ENCODE measurements around the gene ATP9A. TPM values are rescaled to one million over a fixed set of nuclear protein-coding genes. Genes with fewer than 3 reads are reported as not detected.

Gene ATP9A
- total RNA-seq, 1 experiment from 2014 or later = 18.6 TPM

- intact Hi-C loops (cut with micrococcal nuclease; ENCODE audit: unreplicated experiment) = no loop called here
- H3K4me2 ChIP-seq = no peak overlapping the region
- H3K4me1 ChIP-seq (replicated peaks; ENCODE audit: insufficient read depth) = no peaks in the 10 kb centered on the region
- no peaks in the 10 kb centered on the region for H3F3A ChIP-seq (ENCODE audit: insufficient read depth, low read depth)
- no TSS peak for BruUV-seq (replicated peaks)
- H3K79me2 ChIP-seq (ENCODE audit: low read depth) = no peaks in the 10 kb centered on the region
- peaks cover 5% of the 10 kb centered on the region; the same call in 1 of the 2 replicates for H3K9me3 ChIP-seq (ENCODE audit: insufficient read depth, low read depth)
- no peak overlapping the region for H3K27ac ChIP-seq
- TF ChIP-seq EZH2 (IDR thresholded peaks at IDR 0.05; ENCODE audit: low read depth) = no peak
- TF ChIP-seq, protein P1, sequence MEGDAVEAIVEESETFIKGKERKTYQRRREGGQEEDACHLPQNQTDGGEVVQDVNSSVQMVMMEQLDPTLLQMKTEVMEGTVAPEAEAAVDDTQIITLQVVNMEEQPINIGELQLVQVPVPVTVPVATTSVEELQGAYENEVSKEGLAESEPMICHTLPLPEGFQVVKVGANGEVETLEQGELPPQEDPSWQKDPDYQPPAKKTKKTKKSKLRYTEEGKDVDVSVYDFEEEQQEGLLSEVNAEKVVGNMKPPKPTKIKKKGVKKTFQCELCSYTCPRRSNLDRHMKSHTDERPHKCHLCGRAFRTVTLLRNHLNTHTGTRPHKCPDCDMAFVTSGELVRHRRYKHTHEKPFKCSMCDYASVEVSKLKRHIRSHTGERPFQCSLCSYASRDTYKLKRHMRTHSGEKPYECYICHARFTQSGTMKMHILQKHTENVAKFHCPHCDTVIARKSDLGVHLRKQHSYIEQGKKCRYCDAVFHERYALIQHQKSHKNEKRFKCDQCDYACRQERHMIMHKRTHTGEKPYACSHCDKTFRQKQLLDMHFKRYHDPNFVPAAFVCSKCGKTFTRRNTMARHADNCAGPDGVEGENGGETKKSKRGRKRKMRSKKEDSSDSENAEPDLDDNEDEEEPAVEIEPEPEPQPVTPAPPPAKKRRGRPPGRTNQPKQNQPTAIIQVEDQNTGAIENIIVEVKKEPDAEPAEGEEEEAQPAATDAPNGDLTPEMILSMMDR (conservative IDR thresholded peaks at IDR 0.05) = no peak
- POLR2A ChIA-PET (ENCODE audit: unreplicated experiment) = no interaction called here
- DNase-seq = no peak
- no peaks in the 10 kb centered on the region for H3K27me3 ChIP-seq (ENCODE audit: insufficient read depth, low read depth)
- no peak overlapping the region for H2AFZ ChIP-seq
- H3K36me3 ChIP-seq (ENCODE audit: low read depth) = no peaks in the 10 kb centered on the region
- H3K4me3 ChIP-seq = no peak overlapping the region
- no peaks in the 10 kb centered on the region for H4K20me1 ChIP-seq (ENCODE audit: insufficient read depth)
- CTCF ChIA-PET = no interaction called here
- no peaks in the 10 kb centered on the region for H3K9me2 ChIP-seq (ENCODE audit: insufficient read depth)
These were observed 189.1 kb downstream of the ATP9A start for GRCh38 chr20:51579137-51579536.

- BruUV-seq (replicated peaks) = no TSS peak
- intact Hi-C loops (cut with micrococcal nuclease; ENCODE audit: unreplicated experiment) = no loop called here
- no peak for DNase-seq
These were observed 190.1 kb downstream of the ATP9A start for GRCh38 chr20:51578145-51578459.

GRCh38 chr20:51577432-51578144, 190.6 kb downstream of the ATP9A start:
- ChIA-PET CTCF (no interaction called here), POLR2A (ENCODE audit: unreplicated experiment) (no interaction called here)
- Histone ChIP-seq H3K27ac (no peak overlapping the region), H3K27me3 (ENCODE audit: insufficient read depth, low read depth) (no peaks in the 10 kb centered on the region), H3K4me2 (no peak overlapping the region), H3K36me3 (ENCODE audit: low read depth) (no peaks in the 10 kb centered on the region), H3K9me2 (ENCODE audit: insufficient read depth) (no peaks in the 10 kb centered on the region), H2AFZ (no peak overlapping the region), H4K20me1 (ENCODE audit: insufficient read depth) (no peaks in the 10 kb centered on the region), H3K4me3 (no peak overlapping the region), H3K4me1 (replicated peaks; ENCODE audit: insufficient read depth) (no peaks in the 10 kb centered on the region), H3F3A (ENCODE audit: insufficient read depth, low read depth) (no peaks in the 10 kb centered on the region), H3K9me3 (ENCODE audit: insufficient read depth, low read depth) (peaks cover 5% of the 10 kb centered on the region; the same call in 1 of the 2 replicates), H3K79me2 (ENCODE audit: low read depth) (no peaks in the 10 kb centered on the region)
- intact Hi-C loops (cut with micrococcal nuclease; ENCODE audit: unreplicated experiment) = no loop called here
- no peak for DNase-seq
- BruUV-seq (replicated peaks) = no TSS peak
- TF ChIP-seq EZH2 (IDR thresholded peaks at IDR 0.05; ENCODE audit: low read depth) = no peak
- TF ChIP-seq, protein P1 (conservative IDR thresholded peaks at IDR 0.05) = no peak

More at GRCh38 chr20:51578145-51578459, 190.1 kb downstream of the ATP9A start:
- Histone ChIP-seq H3K27ac (no peak overlapping the region), H3K9me3 (ENCODE audit: insufficient read depth, low read depth) (peaks cover 5% of the 10 kb centered on the region; the same call in 1 of the 2 replicates), H3K4me2 (no peak overlapping the region), H3K4me1 (replicated peaks; ENCODE audit: insufficient read depth) (no peaks in the 10 kb centered on the region), H3F3A (ENCODE audit: insufficient read depth, low read depth) (no peaks in the 10 kb centered on the region), H3K79me2 (ENCODE audit: low read depth) (no peaks in the 10 kb centered on the region), H3K27me3 (ENCODE audit: insufficient read depth, low read depth) (no peaks in the 10 kb centered on the region), H3K4me3 (no peak overlapping the region), H4K20me1 (ENCODE audit: insufficient read depth) (no peaks in the 10 kb centered on the region), H3K9me2 (ENCODE audit: insufficient read depth) (no peaks in the 10 kb centered on the region), H2AFZ (no peak overlapping the region), H3K36me3 (ENCODE audit: low read depth) (no peaks in the 10 kb centered on the region)
- POLR2A ChIA-PET (ENCODE audit: unreplicated experiment) = no interaction called here
- CTCF ChIA-PET = no interaction called here
- no peak for TF ChIP-seq EZH2 (IDR thresholded peaks at IDR 0.05; ENCODE audit: low read depth)
- TF ChIP-seq, protein P1 (conservative IDR thresholded peaks at IDR 0.05) = no peak
